Activated CD4-positive, alpha-beta T cell treated with anti-CD3 and anti-CD28 coated beads for 24 hours (primary cell): ENCODE measurements around the gene ACO1.
"Not testable (repeated sequence)": the region's sequence is repeated elsewhere in the genome, so short reads cannot be mapped to it uniquely, and the experiment has no call there.

Experiments used
- DNase-seq, 2 donors: peaks; one replicate each; pipeline ENCODE4 v3.0.0-alpha.2; 2020; ENCODE audit warnings: low read depth in 2 of 2

Gene ACO1

GRCh38 chr9:32384364-32385151 is at the start of gene ACO1:
Gene ACO1 (plus strand): TSS chr9:32384643. CDS start chr9:32405507, 20,864 bp downstream.
- peak; percentile 75 to 77 for DNase-seq

- no peak for DNase-seq
Observed at GRCh38 chr9:32334916-32335895, 49.2 kb upstream of the ACO1 start.

DNA sequence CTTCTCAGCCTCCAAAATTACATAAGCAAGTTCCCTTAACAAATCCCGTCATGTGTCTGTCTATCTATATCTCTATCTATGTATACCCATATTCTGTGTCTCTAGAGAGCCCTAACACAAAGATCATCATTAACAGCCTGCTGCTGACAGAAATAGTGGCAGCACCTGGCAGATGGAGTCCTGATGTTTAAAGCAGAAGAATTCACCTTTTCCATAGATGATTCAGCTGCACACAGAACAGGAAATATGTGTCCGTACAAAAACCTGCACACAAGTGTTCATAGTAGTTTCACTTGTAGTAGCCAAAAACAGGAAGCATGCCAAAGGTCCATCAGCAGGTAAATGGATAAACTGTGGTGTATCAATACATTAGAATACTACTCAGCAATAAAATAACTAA is 45.0 kb upstream of the ACO1 start:
- DNase-seq = no peak

DNA sequence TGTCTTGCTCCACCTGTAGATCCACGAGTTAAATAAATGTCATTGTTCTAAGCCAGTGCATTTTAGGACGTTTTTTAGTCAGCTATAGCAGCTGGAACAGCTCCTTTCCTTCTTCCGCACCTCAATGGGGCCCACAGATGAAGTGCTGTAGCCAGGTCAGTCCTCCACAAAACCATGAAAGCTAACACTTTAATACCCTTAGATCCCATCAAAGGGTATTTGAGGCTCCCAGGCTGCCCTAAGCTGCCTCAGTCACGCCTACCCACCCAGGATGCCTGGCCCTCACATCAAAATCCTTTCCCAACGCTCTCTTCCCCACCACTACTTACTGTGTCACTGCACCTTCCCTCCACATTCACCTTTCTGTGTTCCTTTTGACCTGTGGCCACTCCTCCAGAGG is 44.1 kb upstream of the ACO1 start:
- DNase-seq = no peak

- DNase-seq = no peak
Observed at GRCh38 chr9:32344551-32345182, 39.8 kb upstream of the ACO1 start.

DNA sequence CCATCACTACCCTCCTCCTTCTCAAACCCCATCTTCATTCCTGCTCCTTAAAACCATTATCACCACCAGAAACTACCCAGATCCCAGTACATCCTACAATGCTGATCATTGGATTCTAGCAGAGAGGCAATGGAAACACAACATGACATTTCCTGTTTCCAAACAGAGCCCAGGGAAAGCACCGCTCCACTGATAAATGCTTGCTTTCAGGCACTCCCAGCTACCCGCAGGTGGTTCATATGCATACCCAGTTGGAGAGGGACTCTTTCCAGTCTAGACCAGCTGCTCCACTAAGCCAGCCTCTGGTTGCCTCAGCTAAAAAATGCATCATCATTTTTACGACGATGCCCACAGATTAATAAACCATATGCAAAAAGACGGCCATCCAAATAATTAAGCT is 39.2 kb upstream of the ACO1 start:
- DNase-seq = no peak

- DNase-seq = no peak
Observed at GRCh38 chr9:32347571-32347970, 36.9 kb upstream of the ACO1 start.

GRCh38 chr9:32348106-32348695 is 36.2 kb upstream of the ACO1 start:
- DNase-seq = no peak

DNA sequence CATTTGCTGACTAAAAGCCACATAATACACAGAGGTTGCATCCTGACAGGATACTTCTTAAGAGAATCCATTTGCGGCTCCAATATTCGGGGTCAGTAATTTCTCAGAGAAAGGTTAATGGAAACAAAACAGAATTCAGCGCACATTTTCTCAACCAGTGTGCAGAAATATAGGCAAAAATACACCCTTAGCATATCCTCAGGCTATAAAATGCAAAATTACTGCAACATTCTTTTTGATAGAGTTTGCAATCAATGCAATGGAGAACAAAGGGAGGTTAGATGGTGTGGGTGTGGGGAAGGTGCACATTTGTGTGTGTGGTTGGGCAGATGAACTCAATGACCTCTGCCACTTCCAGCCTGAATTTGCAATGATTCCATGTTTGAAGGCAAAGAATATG is 35.4 kb upstream of the ACO1 start:
- DNase-seq = no peak

DNA sequence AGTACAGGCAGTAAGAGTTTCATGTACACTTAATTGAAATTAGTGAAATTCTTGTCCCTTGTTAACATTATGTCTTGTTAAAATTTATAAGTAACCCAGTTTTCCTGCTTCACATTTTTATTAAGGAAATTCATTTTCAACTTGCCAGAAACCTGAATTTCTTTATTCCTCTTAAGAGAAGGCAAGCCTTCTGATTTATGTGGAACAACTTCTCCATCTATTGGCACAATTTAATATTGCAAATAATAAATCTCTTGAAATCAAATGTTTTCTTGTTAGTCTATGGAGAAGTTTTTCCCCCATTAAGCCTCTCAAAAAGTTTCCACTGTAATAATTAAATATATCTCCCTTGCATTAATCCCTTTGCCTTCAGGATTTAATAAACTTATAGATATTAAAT is 33.8 kb upstream of the ACO1 start:
- no peak for DNase-seq

GRCh38 chr9:32351845-32352244 is 32.6 kb upstream of the ACO1 start:
- no peak for DNase-seq

- not testable (repeated sequence) for DNase-seq
Observed at GRCh38 chr9:32353476-32353875, 31.0 kb upstream of the ACO1 start.

GRCh38 chr9:32359452-32359851 is 25.0 kb upstream of the ACO1 start:
- DNase-seq = no peak

GRCh38 chr9:32360983-32361673 is 23.3 kb upstream of the ACO1 start:
- DNase-seq = no peak

DNA sequence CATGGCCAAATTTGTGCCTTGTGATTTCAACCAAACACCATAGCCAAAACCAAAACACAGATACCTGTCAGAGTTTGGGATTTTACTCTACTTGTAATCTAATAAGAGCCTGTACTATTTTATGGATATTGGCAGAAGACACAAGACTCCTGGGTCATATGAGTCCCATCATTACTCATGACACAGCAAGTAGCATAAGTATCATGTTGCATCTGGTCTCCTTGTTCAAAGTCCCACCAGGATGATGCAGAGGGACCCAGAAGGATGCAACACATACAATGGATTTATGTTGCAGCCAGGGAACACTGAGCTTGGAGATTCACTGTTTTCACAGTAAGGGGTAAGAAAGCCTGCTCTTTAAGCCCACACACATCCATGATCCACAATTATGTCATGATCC is 13.2 kb upstream of the ACO1 start:
- no peak for DNase-seq

- no peak for DNase-seq
Observed at GRCh38 chr9:32371679-32372078, 12.8 kb upstream of the ACO1 start.

GRCh38 chr9:32376285-32376684 is 8.2 kb upstream of the ACO1 start:
- DNase-seq = no peak

DNA sequence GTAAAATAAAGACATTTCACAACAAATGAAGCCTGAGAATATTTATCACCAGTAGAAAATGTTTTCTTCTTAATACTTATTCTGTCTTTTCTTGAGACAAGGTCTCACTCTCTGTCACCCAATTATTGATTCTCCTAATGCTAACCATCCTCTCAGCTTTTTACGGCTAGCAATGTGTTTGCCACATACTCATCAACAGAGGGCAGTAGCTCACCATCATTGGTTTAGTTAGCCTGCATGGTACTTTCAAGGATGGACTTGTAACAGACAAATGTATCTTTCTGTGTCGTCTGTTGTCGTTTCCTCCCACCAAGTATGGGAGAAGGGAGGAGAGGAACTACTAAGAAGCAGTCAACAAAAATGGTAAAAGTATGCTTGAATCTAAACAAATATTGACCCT is 5.9 kb upstream of the ACO1 start:
- peak in 1 of 2 donors; percentile 15 for DNase-seq

DNA sequence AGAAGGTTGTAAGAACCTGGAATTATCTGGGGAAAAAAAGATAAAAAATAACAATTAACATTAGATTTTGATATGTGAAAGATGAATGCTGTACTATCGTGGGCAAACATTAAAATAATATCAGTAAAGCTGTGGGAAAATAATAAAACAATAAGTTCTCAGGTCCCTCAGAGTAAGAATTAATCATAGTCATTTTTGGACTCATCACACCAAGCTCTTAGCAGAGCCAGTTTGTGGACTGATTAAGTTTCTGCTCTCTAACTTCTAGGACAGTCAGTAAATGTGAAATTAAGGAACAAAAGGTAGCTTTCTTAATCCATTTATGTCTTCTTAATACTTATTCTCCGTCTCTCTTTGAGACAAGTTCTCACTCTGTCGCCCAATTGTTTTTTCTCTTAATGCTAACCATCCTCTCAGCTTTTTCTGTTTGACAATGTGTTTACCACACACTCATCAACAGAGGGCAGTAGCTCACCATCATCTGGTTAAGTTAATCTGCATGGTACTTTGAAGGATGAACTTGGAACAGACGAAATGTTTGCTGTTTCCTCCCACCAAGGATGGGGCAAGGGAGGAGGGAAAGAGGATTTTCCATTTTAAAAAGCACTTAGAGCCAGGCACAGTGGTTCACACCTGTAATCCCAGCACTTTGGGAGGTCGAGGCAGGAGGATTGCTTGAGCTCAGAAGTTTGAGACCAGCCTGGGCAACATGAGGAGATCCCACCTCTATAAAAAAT is 5.3 kb upstream of the ACO1 start:
- DNase-seq = peak in 1 of 2 donors; percentile 35

DNA sequence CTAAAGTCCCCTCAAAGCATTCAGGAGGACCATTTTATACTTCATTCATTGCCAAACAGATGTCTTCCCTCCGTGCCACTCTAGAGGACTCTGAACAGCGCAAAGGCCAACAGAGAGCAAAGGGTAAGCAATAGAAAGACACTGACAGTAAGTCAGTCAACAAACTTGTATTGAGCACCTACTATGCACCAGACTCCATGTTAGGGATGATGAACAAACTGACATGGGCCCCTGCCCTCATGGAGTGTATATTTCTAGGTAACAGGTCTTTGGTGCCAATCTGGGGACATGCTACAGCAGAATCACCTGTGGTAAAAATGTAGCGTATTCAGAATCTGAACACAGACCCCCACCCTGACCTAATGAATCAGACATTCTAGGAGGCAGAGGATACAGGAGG is 3.5 kb upstream of the ACO1 start:
- DNase-seq = no peak
